HCT116 (cell line): ENCODE results near the gene ITGA11. TPM values are rescaled to one million over a fixed set of nuclear protein-coding genes. Genes with fewer than 3 reads are reported as not detected.

ENCODE experiments used
- ATAC-seq: fragments of 200-7000 bp; cut with Tn5 transposase; 2 replicates; pipeline ENCODE4 v1.9.1; 2020; ENCODE audit warnings: mild to moderate bottlenecking, moderate library complexity
- BruUV-seq: library from RNA; stranded (reverse); fragments of 400-500 nt; replicated peaks from 2 replicates; lab custom pipeline; 2021; lab: Mats Ljungman, UMichigan
- CTCF ChIA-PET: fragments of 300-600 bp; sonication (Branson Sonifier 250); formaldehyde crosslinking; loops from one replicate; lab custom pipeline; 2021; ENCODE audit warnings: antibody characterized with exemption; lab: Charles Lee
- POLR2A ChIA-PET: fragments of 300-600, 350-600 bp; sonication (Branson Sonifier 250); formaldehyde crosslinking; loops from one replicate; lab custom pipeline; 2021; ENCODE audit warnings: antibody characterized with exemption; lab: Charles Lee
- RAD21 ChIA-PET, 2 experiments: fragments of 300-600 bp; sonication (Branson Sonifier 250); formaldehyde crosslinking; loops; one replicate each; lab custom pipeline; 2023; ENCODE audit warnings: low total read pairs in 2 of 2; ENCODE audit not compliant: uncharacterized antibody in 2 of 2, unreplicated experiment in 2 of 2, low non-redundant PET in 1 of 2; lab: Charles Lee
- DNase-seq: peaks from one replicate; pipeline ENCODE4 v3.0.0-alpha.2; 2010; ENCODE audit warnings: low read depth, low spot score
- H2AFZ ChIP-seq: fragments of 200-600 bp; shearing (Covaris generic), sonication (generic); 2 replicates; pipeline ENCODE4 v1.6.1; 2017; ENCODE audit warnings: low read depth, mixed run types, mixed read lengths, antibody characterized with exemption, low read length; ENCODE audit not compliant: poor library complexity, severe bottlenecking
- H3K27ac ChIP-seq: 2 replicates; pipeline ENCODE4 v1.5.1; 2012; ENCODE audit warnings: low read depth, low read length
- H3K27me3 ChIP-seq: fragments of 200-600 bp; sonication (generic); 2 replicates; pipeline ENCODE4 v1.6.1; 2016; ENCODE audit warnings: mixed run types, low read length, mixed read lengths; ENCODE audit not compliant: insufficient read depth
- H3K36me3 ChIP-seq, 2 experiments: fragments of 200-500 bp in 1 of 2; fragments of 200-600 bp in 1 of 2; sonication (Bioruptor generic) in 1 of 2; sonication (generic) in 1 of 2; 2 replicates each; pipeline versions ENCODE4 v1.5.1 to v1.6.1; 2014 to 2016; ENCODE audit warnings: low read length in 2 of 2, inconsistent platforms in 1 of 2, mixed read lengths in 1 of 2, mixed run types in 1 of 2; ENCODE audit not compliant: insufficient read depth in 2 of 2, control insufficient read depth in 1 of 2
- H3K4me1 ChIP-seq, 2 experiments: fragments of 200-600 bp in 1 of 2; sonication (generic) in 1 of 2; 2 replicates each; pipeline versions ENCODE4 v1.5.1 to v1.6.1; 2012 to 2017; ENCODE audit warnings: low read length in 2 of 2, inconsistent platforms in 1 of 2, mild to moderate bottlenecking in 1 of 2, mixed read lengths in 1 of 2, mixed run types in 1 of 2, moderate library complexity in 1 of 2; ENCODE audit not compliant: insufficient read depth in 2 of 2, control insufficient read depth in 1 of 2
- H3K4me2 ChIP-seq: fragments of 200-600 bp; sonication (generic); 2 replicates; pipeline ENCODE4 v1.6.1; 2017; ENCODE audit warnings: mixed run types, low read length, mixed read lengths
- H3K4me3 ChIP-seq, 2 experiments: fragments of 200-600 bp in 1 of 2; sonication (generic) in 1 of 2; replicated peaks in 1 of 2; 2 replicates each; pipeline ENCODE4 v1.5.1; 2011 to 2016; ENCODE audit warnings: low read length in 2 of 2, control low read depth in 1 of 2, low read depth in 1 of 2, mild to moderate bottlenecking in 1 of 2, mixed read lengths in 1 of 2, mixed run types in 1 of 2
- H3K79me2 ChIP-seq: fragments of 200-600 bp; sonication (generic); 2 replicates; pipeline ENCODE4 v1.6.1; 2017; ENCODE audit warnings: mild to moderate bottlenecking, mixed run types, low read length, moderate library complexity, mixed read lengths; ENCODE audit not compliant: insufficient read depth
- H3K9ac ChIP-seq: fragments of 200-600 bp; sonication (generic); 2 replicates; pipeline ENCODE4 v1.6.1; 2016; ENCODE audit warnings: low read length, mixed read lengths
- H3K9me2 ChIP-seq: fragments of 200-600 bp; sonication (generic), shearing (Covaris generic); 2 replicates; pipeline ENCODE4 v1.6.1; 2017; ENCODE audit warnings: mixed run types, mild to moderate bottlenecking, moderate library complexity; ENCODE audit not compliant: insufficient read depth
- H3K9me3 ChIP-seq, 2 experiments: fragments of 200-500 bp in 1 of 2; fragments of 200-600 bp in 1 of 2; sonication (Bioruptor generic) in 1 of 2; sonication (generic) in 1 of 2; 2 replicates each; pipeline ENCODE4 v1.6.1; 2014 to 2017; ENCODE audit warnings: low read length in 2 of 2, mixed read lengths in 2 of 2, inconsistent platforms in 1 of 2, low read depth in 1 of 2, mild to moderate bottlenecking in 1 of 2, mixed run types in 1 of 2, moderate library complexity in 1 of 2; ENCODE audit not compliant: control insufficient read depth in 1 of 2, insufficient read depth in 1 of 2
- H4K20me1 ChIP-seq: fragments of 200-600 bp; sonication (generic), shearing (Covaris generic); 2 replicates; pipeline ENCODE4 v1.6.1; 2017; ENCODE audit warnings: mixed run types, mild to moderate bottlenecking, moderate library complexity; ENCODE audit not compliant: insufficient read depth
- ATF3 ChIP-seq: IDR thresholded peaks from 2 replicates; pipeline ENCODE4 v1.6.1; 2012
- CBX3 ChIP-seq: IDR thresholded peaks from 2 replicates; pipeline ENCODE4 v1.6.1; 2012; ENCODE audit warnings: low read depth
- CEBPB ChIP-seq: IDR thresholded peaks from 2 replicates; pipeline ENCODE4 v1.6.1; 2012; ENCODE audit warnings: low read depth
- CTCF ChIP-seq, 3 experiments: fragments of 200-600 bp in 1 of 3; sonication (generic) in 1 of 3; IDR thresholded peaks in 2 of 3; conservative IDR thresholded peaks in 1 of 3; 2 replicates each; pipeline ENCODE4 v1.5.1; 2012 to 2017; ENCODE audit warnings: low read depth in 2 of 3, low read length in 2 of 3, antibody characterized with exemption in 1 of 3, borderline replicate concordance in 1 of 3, control low read depth in 1 of 3, mild to moderate bottlenecking in 1 of 3, mixed read lengths in 1 of 3, mixed run types in 1 of 3, moderate library complexity in 1 of 3; ENCODE audit not compliant: insufficient read depth in 1 of 3
- ELF1 ChIP-seq: IDR thresholded peaks from 2 replicates; pipeline ENCODE4 v1.6.1; 2012; ENCODE audit warnings: low read depth, borderline replicate concordance
- FOSL1 ChIP-seq: IDR thresholded peaks from 2 replicates; pipeline ENCODE4 v1.6.1; 2012; ENCODE audit warnings: low read depth
- POLR2A ChIP-seq: IDR thresholded peaks from 2 replicates; pipeline ENCODE4 v1.7.0; 2011; ENCODE audit warnings: borderline replicate concordance; ENCODE audit not compliant: insufficient read depth, insufficient read length; ENCODE audit errors: extremely low read depth
- RAD21 ChIP-seq: IDR thresholded peaks from 2 replicates; pipeline ENCODE4 v1.6.1; 2012; ENCODE audit warnings: low read depth, mild to moderate bottlenecking
- REST ChIP-seq: IDR thresholded peaks from 2 replicates; pipeline ENCODE4 v1.6.1; 2012; ENCODE audit warnings: low read depth
- SRF ChIP-seq: IDR thresholded peaks from 2 replicates; pipeline ENCODE4 v1.6.1; 2012; ENCODE audit warnings: low read depth
- TCF7L2 ChIP-seq: IDR thresholded peaks from 2 replicates; pipeline ENCODE4 v1.7.0; 2011; ENCODE audit warnings: borderline replicate concordance, inconsistent platforms; ENCODE audit not compliant: insufficient read depth, insufficient read length; ENCODE audit errors: extremely low read depth
- YY1 ChIP-seq: IDR thresholded peaks from 2 replicates; pipeline ENCODE4 v1.6.1; 2011; ENCODE audit warnings: low read length, low read depth, moderate library complexity, mild to moderate bottlenecking; ENCODE audit not compliant: insufficient replicate concordance; ENCODE audit errors: extremely low read depth
- ZBTB33 ChIP-seq: IDR thresholded peaks from 2 replicates; pipeline ENCODE4 v1.6.1; 2011; ENCODE audit warnings: mild to moderate bottlenecking, low read length, moderate library complexity; ENCODE audit not compliant: insufficient replicate concordance; ENCODE audit errors: extremely low read depth
- ZNF274 ChIP-seq: fragments of 200-500 bp; sonication (Bioruptor generic); IDR thresholded peaks from 2 replicates; pipeline ENCODE4 v1.6.1; 2014; ENCODE audit warnings: mild to moderate bottlenecking, low read depth, low read length, inconsistent platforms
- intact Hi-C: fragments of 100-400 bp; cut with micrococcal nuclease; formaldehyde crosslinking; loops from 2 replicates; pipeline ENCODE4 v1.10.0; 2022
- total RNA-seq: library from RNA; stranded (reverse); gene quantifications from one replicate; pipeline ENCODE4 v1.2.1, GENCODE V29; 2021; ENCODE audit not compliant: unreplicated experiment

ITGA11 gene
- total RNA-seq, 1 experiment from 2014 or later, result not detected

GRCh38 chr15:68432441-68433064, 590 bp upstream of the ITGA11 start:
- DNase-seq, result no peak
- Histone ChIP-seq H3K4me3 (no peak overlapping the region), H3K4me2 (no peak overlapping the region), H4K20me1 (no peaks in the 10 kb centered on the region), H3K27me3 (peaks cover 35% of the 10 kb centered on the region), H3K79me2 (no peaks in the 10 kb centered on the region), H3K9me2 (no peaks in the 10 kb centered on the region), H2AFZ (no peak overlapping the region), H3K4me1 (no peaks in the 10 kb centered on the region), H3K9ac (no peak overlapping the region), H3K27ac (no peak overlapping the region), H3K9me3 (no peaks in the 10 kb centered on the region), H3K36me3 (no peaks in the 10 kb centered on the region)
- POLR2A ChIA-PET, result no interaction called here
- CTCF ChIA-PET, result no interaction called here
- intact Hi-C loops, result no loop called here
- BruUV-seq, result no TSS peak
- no peak for ATAC-seq
- RAD21 ChIA-PET, result no interaction called here
- TF ChIP-seq ATF3 (no peak), ZNF274 (no peak), CBX3 (no peak), POLR2A (no peak), CEBPB (no peak), SRF (no peak), REST (no peak), ELF1 (no peak), YY1 (no peak), ZBTB33 (no peak), FOSL1 (no peak), RAD21 (no peak), TCF7L2 (no peak), CTCF (IDR thresholded peaks at IDR 0.05 in 2 of 3, conservative IDR thresholded peaks at IDR 0.05 in 1 of 3; ENCODE audit: borderline replicate concordance in 1 of 3, insufficient read depth in 1 of 3, low read depth in 2 of 3, low read length in 2 of 3) (no peak)
- TF ChIP-seq, all 23 proteins: peak for 0
